Stimulated activated CD8-positive, alpha-beta memory T cell treated with anti-CD3 and anti-CD28 coated beads, Interleukin-2, amount 100 ng/mL, for 48 hours (primary cell): Measurements from ENCODE around the gene SLC39A2.

Source experiments
- DNase-seq, 2 donors: peaks; one replicate each; pipeline ENCODE4 v3.0.0-alpha.2; 2020; ENCODE audit warnings: low read depth in 2 of 2

SLC39A2 gene

GRCh38 chr14:21043974-21044618 lies 45.0 kb downstream of the SLC39A2 start:
- no peak for DNase-seq

GRCh38 chr14:21047378-21047781 lies 48.3 kb downstream of the SLC39A2 start:
- DNase-seq, result no peak

- no peak for DNase-seq
Measured at GRCh38 chr14:21048638-21049037, 49.5 kb downstream of the SLC39A2 start.

- no peak for DNase-seq
Measured at GRCh38 chr14:21049271-21049673, 50.2 kb downstream of the SLC39A2 start.

- DNase-seq, result no peak
Measured at GRCh38 chr14:21050597-21050996, 51.5 kb downstream of the SLC39A2 start.
